OCI-LY3 (cell line): ENCODE results near the gene OPRPN.

Experiments
- H2AFZ ChIP-seq: fragments of 200-600, 300-600 bp; shearing (Covaris generic); 2 replicates; pipeline ENCODE4 v1.6.0; 2014; ENCODE audit warnings: antibody characterized with exemption, low read depth, low read length
- H3K27ac ChIP-seq: fragments of 200-600, 300-600 bp; sonication (generic); 2 replicates; pipeline ENCODE4 v1.5.1; 2014; ENCODE audit warnings: mild to moderate bottlenecking, low read length, moderate library complexity, mixed read lengths
- H3K27me3 ChIP-seq: fragments of 200-600, 300-600 bp; sonication (generic); 2 replicates; pipeline ENCODE4 v1.6.1; 2014; ENCODE audit warnings: low read depth, low read length, mixed read lengths
- H3K36me3 ChIP-seq: fragments of 200-600, 300-600 bp; sonication (generic); replicated peaks from 2 replicates; pipeline ENCODE3; 2014; ENCODE audit warnings: low read depth, low read length, mixed read lengths
- H3K4me1 ChIP-seq: fragments of 300-600, 200-600 bp; sonication (generic); 2 replicates; pipeline ENCODE4 v1.6.1; 2014; ENCODE audit warnings: low read length, mixed read lengths
- H3K4me2 ChIP-seq: fragments of 200-600, 300-600 bp; sonication (generic); 2 replicates; pipeline ENCODE4 v1.6.1; 2014; ENCODE audit warnings: low read length, mixed read lengths
- H3K4me3 ChIP-seq: fragments of 300-600, 200-600 bp; sonication (generic); 2 replicates; pipeline ENCODE4 v1.5.1; 2014; ENCODE audit warnings: antibody characterized with exemption, mild to moderate bottlenecking, low read length, moderate library complexity
- H3K79me2 ChIP-seq: fragments of 300-600, 200-600 bp; shearing (Covaris generic); 2 replicates; pipeline ENCODE4 v1.6.1; 2014; ENCODE audit warnings: mild to moderate bottlenecking, low read length, mixed read lengths
- H3K9ac ChIP-seq: fragments of 300-600, 200-600 bp; shearing (Covaris generic); 2 replicates; pipeline ENCODE4 v1.6.0; 2014; ENCODE audit warnings: mild to moderate bottlenecking, low read length, moderate library complexity
- H3K9me3 ChIP-seq: fragments of 200-600, 300-600 bp; shearing (Covaris generic); 2 replicates; pipeline ENCODE4 v1.6.1; 2014; ENCODE audit warnings: low read length, mixed read lengths; ENCODE audit not compliant: insufficient read depth
- H4K20me1 ChIP-seq: fragments of 200-600, 300-600 bp; sonication (generic); 2 replicates; pipeline ENCODE4 v1.6.1; 2016; ENCODE audit warnings: low read length, mixed read lengths; ENCODE audit not compliant: insufficient read depth
- CTCF ChIP-seq: fragments of 200-600, 300-600 bp; sonication (generic); IDR thresholded peaks from 2 replicates; pipeline ENCODE4 v1.5.1; 2014; ENCODE audit warnings: antibody characterized with exemption, low read length, low read depth
- EZH2phosphoT487 ChIP-seq: fragments of 200-600 bp; shearing (Covaris generic); IDR thresholded peaks from 2 replicates; pipeline ENCODE4 v1.6.1; 2018; ENCODE audit warnings: antibody characterized with exemption, mixed run types, low read depth

OPRPN gene

GRCh38 chr4:70426789-70427188 is 29.0 kb downstream of the OPRPN start:
- no peaks in the 10 kb centered on the region for H3K36me3 ChIP-seq
- H2AFZ ChIP-seq: no peak overlapping the region
- 0 out of 2 replicates have a peak, but pooled peaks cover 3% of the 10 kb centered on the region for H3K4me1 ChIP-seq
- no peak overlapping the region for H3K9ac ChIP-seq
- H3K27me3 ChIP-seq: no peaks in the 10 kb centered on the region
- TF ChIP-seq CTCF (no peak), EZH2phosphoT487 (no peak)
- no peaks in the 10 kb centered on the region for H4K20me1 ChIP-seq
- H3K9me3 ChIP-seq: no peaks in the 10 kb centered on the region
- H3K4me2 ChIP-seq: no peak overlapping the region
- no peak overlapping the region for H3K27ac ChIP-seq
- no peaks in the 10 kb centered on the region for H3K79me2 ChIP-seq
- H3K4me3 ChIP-seq: no peak overlapping the region

GRCh38 chr4:70437197-70437596 is 39.5 kb downstream of the OPRPN start:
- H3K79me2 ChIP-seq: no peaks in the 10 kb centered on the region
- H3K4me2 ChIP-seq: no peak overlapping the region
- no peaks in the 10 kb centered on the region for H3K27me3 ChIP-seq
- no peaks in the 10 kb centered on the region for H3K4me1 ChIP-seq
- H3K9ac ChIP-seq: no peak overlapping the region
- H4K20me1 ChIP-seq: no peaks in the 10 kb centered on the region
- TF ChIP-seq CTCF (no peak), EZH2phosphoT487 (no peak)
- H3K27ac ChIP-seq: no peak overlapping the region
- H2AFZ ChIP-seq: no peak overlapping the region
- H3K4me3 ChIP-seq: no peak overlapping the region
- no peaks in the 10 kb centered on the region for H3K36me3 ChIP-seq
- no peaks in the 10 kb centered on the region for H3K9me3 ChIP-seq

GRCh38 chr4:70442474-70442873 is 44.7 kb downstream of the OPRPN start:
- no peaks in the 10 kb centered on the region for H4K20me1 ChIP-seq
- H2AFZ ChIP-seq: no peak overlapping the region
- no peaks in the 10 kb centered on the region for H3K9me3 ChIP-seq
- TF ChIP-seq CTCF: no peak
- H3K4me3 ChIP-seq: no peak overlapping the region
- no peaks in the 10 kb centered on the region for H3K36me3 ChIP-seq
- no peak overlapping the region for H3K4me2 ChIP-seq
- no peaks in the 10 kb centered on the region for H3K27me3 ChIP-seq
- no peaks in the 10 kb centered on the region for H3K79me2 ChIP-seq
- no peak overlapping the region for H3K27ac ChIP-seq
- H3K9ac ChIP-seq: no peak overlapping the region
- H3K4me1 ChIP-seq: no peaks in the 10 kb centered on the region

GRCh38 chr4:70443329-70443728 is 45.6 kb downstream of the OPRPN start:
- no peak overlapping the region for H3K4me2 ChIP-seq
- H3K4me3 ChIP-seq: no peak overlapping the region
- no peaks in the 10 kb centered on the region for H3K27me3 ChIP-seq
- no peak overlapping the region for H2AFZ ChIP-seq
- H3K27ac ChIP-seq: no peak overlapping the region
- no peaks in the 10 kb centered on the region for H3K9me3 ChIP-seq
- no peaks in the 10 kb centered on the region for H3K4me1 ChIP-seq
- H3K9ac ChIP-seq: no peak overlapping the region
- no peaks in the 10 kb centered on the region for H3K36me3 ChIP-seq
- TF ChIP-seq EZH2phosphoT487 (no peak), CTCF (no peak)
- no peaks in the 10 kb centered on the region for H4K20me1 ChIP-seq
- no peaks in the 10 kb centered on the region for H3K79me2 ChIP-seq
